ENCODE data around the gene GINS2. TPM values are rescaled to one million over a fixed set of nuclear protein-coding genes. Genes with fewer than 3 reads are reported as not detected.

The GINS2 gene
- total RNA-seq, 6 experiments from 2014 or later = 0.49 to 4.7 (median 1.3) TPM

DNA sequence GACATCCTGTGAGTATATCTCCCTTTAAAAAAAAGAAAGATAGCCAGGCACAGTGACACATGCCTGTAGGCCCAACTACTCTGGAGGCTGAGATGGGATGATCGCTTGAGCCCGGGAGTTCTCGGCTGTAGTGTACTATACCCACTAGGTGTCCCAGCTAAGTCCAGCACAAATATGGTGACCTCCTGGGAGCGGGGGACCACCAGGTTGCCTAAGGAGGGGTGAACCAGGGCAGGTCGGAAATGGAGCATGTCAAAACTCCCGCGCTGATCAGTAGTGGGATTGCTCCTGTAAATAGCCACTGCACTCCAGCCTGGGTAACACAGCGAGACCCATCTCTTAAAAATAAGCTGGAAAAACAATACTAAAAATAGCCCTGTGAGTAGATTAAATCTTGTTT, 29.4 kb downstream of the GINS2 start:
- intact Hi-C loops (cut with DNase I) = loop anchor here in 1 of 2 donors (10.0 kb wide), 1 partner anchor 55 kb away; no protein-coding TSS in a partner anchor
- Histone ChIP-seq H3K27ac (no peak overlapping the region), H3K27me3 (no peaks in the 10 kb centered on the region), H3K36me3 (peaks cover 7 to 91% (median 40%) of the 10 kb centered on the region in 4 donors), H3K4me3 (no peak overlapping the region), H3K9me3 (no peaks in the 10 kb centered on the region), H3K4me1 (no peaks in the 10 kb centered on the region)
- no peak for ATAC-seq
- TF ChIP-seq POLR2A (IDR thresholded peaks at IDR 0.05) = no peak
- TF ChIP-seq, protein P1, sequence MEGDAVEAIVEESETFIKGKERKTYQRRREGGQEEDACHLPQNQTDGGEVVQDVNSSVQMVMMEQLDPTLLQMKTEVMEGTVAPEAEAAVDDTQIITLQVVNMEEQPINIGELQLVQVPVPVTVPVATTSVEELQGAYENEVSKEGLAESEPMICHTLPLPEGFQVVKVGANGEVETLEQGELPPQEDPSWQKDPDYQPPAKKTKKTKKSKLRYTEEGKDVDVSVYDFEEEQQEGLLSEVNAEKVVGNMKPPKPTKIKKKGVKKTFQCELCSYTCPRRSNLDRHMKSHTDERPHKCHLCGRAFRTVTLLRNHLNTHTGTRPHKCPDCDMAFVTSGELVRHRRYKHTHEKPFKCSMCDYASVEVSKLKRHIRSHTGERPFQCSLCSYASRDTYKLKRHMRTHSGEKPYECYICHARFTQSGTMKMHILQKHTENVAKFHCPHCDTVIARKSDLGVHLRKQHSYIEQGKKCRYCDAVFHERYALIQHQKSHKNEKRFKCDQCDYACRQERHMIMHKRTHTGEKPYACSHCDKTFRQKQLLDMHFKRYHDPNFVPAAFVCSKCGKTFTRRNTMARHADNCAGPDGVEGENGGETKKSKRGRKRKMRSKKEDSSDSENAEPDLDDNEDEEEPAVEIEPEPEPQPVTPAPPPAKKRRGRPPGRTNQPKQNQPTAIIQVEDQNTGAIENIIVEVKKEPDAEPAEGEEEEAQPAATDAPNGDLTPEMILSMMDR (IDR thresholded peaks at IDR 0.05) = no peak
- 81% methylated on average over 4 of the region's 8 CpGs for WGBS (ENCODE audit: insufficient coverage, low coverage, low lambda C conversion rate, missing lambda C conversion rate)
- DNase-seq = peak in 1 of 3 donors; percentile 39

DNA sequence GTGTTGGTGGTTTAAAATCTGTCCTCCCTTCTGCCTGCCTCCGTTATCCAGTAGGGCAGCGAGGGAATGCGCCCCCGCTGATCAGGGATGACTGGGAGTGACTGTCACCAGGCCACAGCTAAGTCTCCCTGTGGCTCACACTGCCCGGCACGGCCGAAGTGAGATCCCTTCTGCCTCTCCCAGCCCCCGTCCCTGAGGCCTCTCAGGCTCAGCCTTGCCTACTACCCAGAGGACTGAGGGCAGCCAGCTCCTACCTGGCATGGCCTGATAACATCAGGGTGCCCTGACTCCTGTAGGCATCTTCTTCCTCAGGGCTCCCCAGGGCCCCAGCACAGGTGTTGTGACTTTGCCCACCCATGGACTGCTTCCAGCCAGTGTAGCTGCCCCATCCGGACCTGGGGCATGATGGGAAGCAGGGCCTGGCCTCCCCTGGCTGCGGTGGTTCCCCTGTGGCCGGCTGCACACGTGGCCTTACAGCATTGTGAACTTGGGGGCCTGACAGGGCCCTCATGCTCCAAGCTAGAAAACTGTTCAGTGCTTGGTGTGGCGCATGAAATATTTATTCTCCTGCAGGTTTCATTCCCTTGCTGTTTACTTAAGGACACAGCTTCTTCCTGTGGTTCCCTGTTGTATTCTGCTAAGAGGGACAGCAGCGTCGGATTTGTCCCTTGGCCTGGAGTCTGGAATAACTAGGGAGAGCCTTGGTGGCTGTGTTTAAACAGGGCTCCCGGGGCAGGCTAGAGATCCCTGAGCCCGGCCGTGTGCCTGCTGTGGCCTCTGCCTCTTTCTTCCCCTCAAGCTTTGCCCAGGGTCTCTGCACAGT, 30.0 kb downstream of the GINS2 start:
- Histone ChIP-seq H3K36me3 (peaks cover 7 to 87% (median 36%) of the 10 kb centered on the region in 4 donors), H3K27ac (no peak overlapping the region), H3K9me3 (no peaks in the 10 kb centered on the region), H3K4me1 (no peaks in the 10 kb centered on the region), H3K27me3 (no peaks in the 10 kb centered on the region), H3K4me3 (no peak overlapping the region)
- DNase-seq (peak in 2 of 3 donors; percentile 8 to 51), ATAC-seq (no peak)
- whole genome bisulfite sequencing (ENCODE audit: insufficient coverage, low coverage, low lambda C conversion rate, missing lambda C conversion rate) = 85% methylated on average over 4 of the region's 18 CpGs
- intact Hi-C loops (cut with DNase I) = loop anchor here in 1 of 2 donors (10.0 kb wide), 1 partner anchor 56 kb away; no protein-coding TSS in a partner anchor
- TF ChIP-seq POLR2A (IDR thresholded peaks at IDR 0.05) = no peak
- TF ChIP-seq, protein P1 (IDR thresholded peaks at IDR 0.05) = no peak

DNA sequence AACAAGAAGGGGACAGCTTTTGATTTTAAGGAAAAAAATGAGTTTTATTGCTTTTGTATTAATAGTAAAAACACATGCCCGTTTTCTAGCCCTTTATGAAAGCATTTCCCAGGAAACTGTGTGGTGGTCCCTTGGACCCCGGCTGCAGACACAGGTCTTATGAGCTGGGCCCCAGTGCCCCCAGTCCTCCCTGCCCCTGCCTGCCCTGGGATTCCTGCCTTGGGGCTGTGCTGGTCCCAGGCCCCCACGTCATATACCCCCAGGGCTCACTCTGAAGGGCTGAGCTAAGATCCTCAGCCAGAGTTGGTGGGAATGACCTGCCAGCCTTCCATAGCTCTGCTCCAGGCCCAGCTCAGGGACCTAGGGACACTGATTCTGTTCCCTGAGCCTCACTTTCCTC, 30.8 kb downstream of the GINS2 start:
- H3K27me3 ChIP-seq = no peaks in the 10 kb centered on the region
- DNase-seq (peak in 1 of 3 donors; percentile 48), ATAC-seq (no peak)
- 91% methylated on average over 1 of the region's 3 CpGs for WGBS (ENCODE audit: insufficient coverage, low coverage, low lambda C conversion rate, missing lambda C conversion rate)
- TF ChIP-seq, protein P1 (IDR thresholded peaks at IDR 0.05) = no peak
- no peak for TF ChIP-seq POLR2A (IDR thresholded peaks at IDR 0.05)
- H3K4me3 ChIP-seq = no peak overlapping the region
- intact Hi-C loops (cut with DNase I) = loop anchor here in 1 of 2 donors (10.0 kb wide), 1 partner anchor 57 kb away; no protein-coding TSS in a partner anchor
- no peaks in the 10 kb centered on the region for H3K4me1 ChIP-seq
- H3K9me3 ChIP-seq = no peaks in the 10 kb centered on the region
- no peak overlapping the region for H3K27ac ChIP-seq
- peaks cover 7 to 83% (median 29%) of the 10 kb centered on the region in 4 donors for H3K36me3 ChIP-seq

DNA sequence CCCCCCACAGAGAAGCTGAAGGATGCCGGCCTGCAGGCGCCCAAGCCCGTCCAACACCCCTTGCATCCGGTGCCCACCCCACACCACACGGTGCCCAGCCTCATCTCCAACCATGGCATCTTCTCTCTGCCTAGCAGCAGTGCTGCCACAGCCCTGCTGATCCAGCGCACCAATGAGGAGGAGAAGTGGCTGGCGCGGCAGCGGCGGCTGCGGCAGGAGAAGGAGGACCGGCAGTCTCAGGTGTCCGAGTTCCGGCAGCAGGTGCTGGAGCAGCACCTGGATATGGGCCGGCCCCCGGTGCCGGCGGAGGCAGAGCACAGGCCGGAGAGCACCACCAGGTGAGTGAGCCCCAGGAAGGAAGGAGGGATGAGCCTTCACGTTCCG, 31.5 kb downstream of the GINS2 start:
- H3K27ac ChIP-seq = no peak overlapping the region
- no peak overlapping the region for H3K4me3 ChIP-seq
- ATAC-seq (no peak), DNase-seq (peak in 1 of 3 donors; percentile 50)
- no peaks in the 10 kb centered on the region for H3K4me1 ChIP-seq
- TF ChIP-seq, protein P1 (IDR thresholded peaks at IDR 0.05) = no peak
- no peak for TF ChIP-seq POLR2A (IDR thresholded peaks at IDR 0.05)
- H3K36me3 ChIP-seq = peaks cover 2 to 76% (median 26%) of the 10 kb centered on the region in 4 donors
- intact Hi-C loops (cut with DNase I) = loop anchor here in 1 of 2 donors (10.0 kb wide), 1 partner anchor 58 kb away; no protein-coding TSS in a partner anchor
- no peaks in the 10 kb centered on the region for H3K27me3 ChIP-seq
- WGBS (ENCODE audit: insufficient coverage, low coverage, low lambda C conversion rate, missing lambda C conversion rate) = 87% methylated on average over 11 of the region's 21 CpGs
- H3K9me3 ChIP-seq = no peaks in the 10 kb centered on the region
